MM.1S (cell line): Measurements from ENCODE around the gene ZNF585A.

ENCODE experiments used
- DNase-seq: peaks from one replicate; pipeline ENCODE4 v3.0.0-alpha.2; 2015
- H2AFZ ChIP-seq: fragments of 300-600 bp; sonication (generic); 2 replicates; pipeline ENCODE4 v1.6.0; 2016; ENCODE audit warnings: antibody characterized with exemption, low read length
- H3F3A ChIP-seq: fragments of 300-600 bp; sonication (generic); 2 replicates; pipeline ENCODE4 v1.6.1; 2016; ENCODE audit warnings: mild to moderate bottlenecking, antibody characterized with exemption, low read length, moderate library complexity, mixed read lengths; ENCODE audit not compliant: insufficient read depth
- H3K27ac ChIP-seq: fragments of 300-600 bp; sonication (generic); 2 replicates; pipeline ENCODE4 v1.5.1; 2016; ENCODE audit warnings: mild to moderate bottlenecking, low read length
- H3K27me3 ChIP-seq: fragments of 300-600 bp; sonication (generic); replicated peaks from 2 replicates; pipeline ENCODE4 v1.6.0; 2016; ENCODE audit warnings: low read length; ENCODE audit not compliant: insufficient read depth
- H3K36me3 ChIP-seq: fragments of 300-600 bp; sonication (generic); replicated peaks from 2 replicates; pipeline ENCODE4 v1.6.1; 2016; ENCODE audit warnings: mild to moderate bottlenecking, low read length, mixed read lengths; ENCODE audit not compliant: insufficient read depth
- H3K4me1 ChIP-seq: fragments of 300-600 bp; sonication (generic); 2 replicates; pipeline ENCODE4 v1.6.1; 2016; ENCODE audit warnings: low read length, mixed read lengths
- H3K4me2 ChIP-seq: fragments of 300-600 bp; sonication (generic); 2 replicates; pipeline ENCODE4 v1.6.0; 2016; ENCODE audit warnings: low read depth, low read length
- H3K4me3 ChIP-seq: fragments of 300-600 bp; sonication (generic); 2 replicates; pipeline ENCODE4 v1.5.1; 2016; ENCODE audit warnings: low read length, mixed read lengths
- H3K79me2 ChIP-seq: fragments of 300-600 bp; sonication (generic); 2 replicates; pipeline ENCODE4 v1.6.1; 2016; ENCODE audit warnings: mixed run types, low read length, mixed read lengths
- H3K9ac ChIP-seq: fragments of 300-600 bp; sonication (generic); 2 replicates; pipeline ENCODE4 v1.6.1; 2016; ENCODE audit warnings: low read length, mixed read lengths
- H3K9me2 ChIP-seq: fragments of 300-600 bp; sonication (generic); replicated peaks from 2 replicates; pipeline ENCODE4 v1.6.1; 2016; ENCODE audit warnings: mild to moderate bottlenecking, low read length, mixed read lengths; ENCODE audit not compliant: insufficient read depth
- H3K9me3 ChIP-seq: fragments of 300-600 bp; sonication (generic); replicated peaks from 2 replicates; pipeline ENCODE4 v1.6.1; 2016; ENCODE audit warnings: mild to moderate bottlenecking, low read length, mixed read lengths; ENCODE audit not compliant: insufficient read depth
- H4K20me1 ChIP-seq: fragments of 300-600 bp; sonication (generic); 2 replicates; pipeline ENCODE4 v1.6.1; 2016; ENCODE audit warnings: mild to moderate bottlenecking, low read length, moderate library complexity, mixed read lengths; ENCODE audit not compliant: insufficient read depth
- EZH2 ChIP-seq: fragments of 300-600 bp; sonication (generic); optimal IDR thresholded peaks from 2 replicates; pipeline ENCODE3; 2017; ENCODE audit warnings: low read depth, mild to moderate bottlenecking, antibody characterized with exemption, low read length, mixed read lengths
- EZH2phosphoT487 ChIP-seq: fragments of 300-600 bp; sonication (generic); IDR thresholded peaks from 2 replicates; pipeline ENCODE4 v1.6.1; 2018; ENCODE audit warnings: antibody characterized with exemption, low read length
- TF ChIP-seq, protein P1 (sequence below): fragments of 300-600 bp; sonication (generic); IDR thresholded peaks from 2 replicates; pipeline ENCODE4 v1.5.1; 2016; ENCODE audit warnings: antibody characterized with exemption, low read length, mixed read lengths

The ZNF585A gene

DNA sequence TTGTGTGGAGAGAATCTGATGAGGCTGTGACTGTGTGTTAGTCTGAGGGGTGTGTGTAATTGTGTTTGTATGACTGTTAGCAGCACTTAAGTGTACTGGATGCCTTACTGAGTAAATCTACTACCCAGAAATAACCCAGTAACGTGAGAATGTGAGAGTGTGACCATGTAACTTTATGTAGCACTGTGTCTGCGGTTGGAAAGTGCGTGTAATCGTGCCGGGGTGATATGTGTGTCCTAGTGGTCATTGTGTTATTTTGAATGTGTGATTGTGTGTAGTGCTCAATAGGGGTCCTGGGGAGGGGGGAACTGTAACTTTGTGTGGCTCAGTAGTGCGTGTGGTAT, 46.1 kb upstream of the ZNF585A start:
- Histone ChIP-seq H3K27ac (no peak overlapping the region), H3K36me3 (0 out of 2 replicates have a peak, but pooled peaks cover 3% of the 10 kb centered on the region), H3K79me2 (0 out of 2 replicates have a peak, but pooled peaks cover 5% of the 10 kb centered on the region), H3K9me3 (no peaks in the 10 kb centered on the region), H3K4me3 (peak overlapping the region; percentile 86), H4K20me1 (no peaks in the 10 kb centered on the region), H3K9me2 (no peaks in the 10 kb centered on the region), H3F3A (no peaks in the 10 kb centered on the region), H2AFZ (peak overlapping the region; percentile 86), H3K9ac (peak overlapping the region; percentile 70; the same call in 1 of the 2 replicates), H3K4me1 (no peaks in the 10 kb centered on the region), H3K27me3 (no peaks in the 10 kb centered on the region), H3K4me2 (peak overlapping the region; percentile 55)
- no peak for DNase-seq
- TF ChIP-seq EZH2 = no peak
- TF ChIP-seq, protein P1, sequence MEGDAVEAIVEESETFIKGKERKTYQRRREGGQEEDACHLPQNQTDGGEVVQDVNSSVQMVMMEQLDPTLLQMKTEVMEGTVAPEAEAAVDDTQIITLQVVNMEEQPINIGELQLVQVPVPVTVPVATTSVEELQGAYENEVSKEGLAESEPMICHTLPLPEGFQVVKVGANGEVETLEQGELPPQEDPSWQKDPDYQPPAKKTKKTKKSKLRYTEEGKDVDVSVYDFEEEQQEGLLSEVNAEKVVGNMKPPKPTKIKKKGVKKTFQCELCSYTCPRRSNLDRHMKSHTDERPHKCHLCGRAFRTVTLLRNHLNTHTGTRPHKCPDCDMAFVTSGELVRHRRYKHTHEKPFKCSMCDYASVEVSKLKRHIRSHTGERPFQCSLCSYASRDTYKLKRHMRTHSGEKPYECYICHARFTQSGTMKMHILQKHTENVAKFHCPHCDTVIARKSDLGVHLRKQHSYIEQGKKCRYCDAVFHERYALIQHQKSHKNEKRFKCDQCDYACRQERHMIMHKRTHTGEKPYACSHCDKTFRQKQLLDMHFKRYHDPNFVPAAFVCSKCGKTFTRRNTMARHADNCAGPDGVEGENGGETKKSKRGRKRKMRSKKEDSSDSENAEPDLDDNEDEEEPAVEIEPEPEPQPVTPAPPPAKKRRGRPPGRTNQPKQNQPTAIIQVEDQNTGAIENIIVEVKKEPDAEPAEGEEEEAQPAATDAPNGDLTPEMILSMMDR = no peak
- TF ChIP-seq EZH2phosphoT487 = no peak

DNA sequence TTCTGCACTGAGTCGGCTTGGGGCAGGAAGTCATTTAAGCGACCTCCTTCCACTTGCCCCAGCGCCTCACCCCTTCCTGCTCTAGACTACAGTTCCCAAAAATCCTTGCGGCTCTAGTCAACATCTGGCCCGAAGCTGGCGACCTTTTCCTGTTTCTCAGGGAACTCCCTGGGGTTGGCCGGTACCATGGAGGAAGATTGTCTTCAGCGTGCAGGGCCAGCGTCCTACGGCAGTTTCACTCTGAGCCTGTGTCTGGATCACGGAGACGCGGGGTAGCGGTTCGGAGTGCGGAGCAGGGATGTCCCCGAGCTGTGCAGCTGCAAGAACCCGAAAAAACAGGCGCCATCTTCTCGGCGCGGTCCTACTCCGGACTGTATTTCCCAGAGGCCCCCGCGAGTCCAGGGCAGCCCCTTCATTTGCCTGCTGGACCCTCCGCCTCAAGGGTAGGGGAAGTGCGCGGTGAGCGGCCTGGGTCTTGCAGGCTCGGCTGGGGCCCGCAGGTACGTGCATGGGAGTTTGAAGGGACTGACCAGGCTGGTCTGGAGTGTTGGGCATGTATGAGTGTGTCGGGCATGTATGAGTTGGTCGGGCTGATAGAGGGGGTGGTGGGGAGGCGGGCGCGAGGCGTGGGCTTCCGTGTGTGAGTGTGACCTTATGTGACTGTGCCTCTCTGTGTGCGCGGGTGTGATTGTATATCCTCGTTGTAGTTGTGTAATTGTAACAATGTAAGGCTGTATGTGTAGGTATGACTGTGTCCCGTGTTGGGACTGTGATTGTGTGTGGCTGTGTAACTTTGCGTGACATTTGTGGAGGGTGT, 45.5 kb upstream of the ZNF585A start, which contains the start of gene ZNF383:
TSS of gene ZNF383 (plus strand) at position 440 of the 817 bp plus-strand sequence. CDS start 12,240 bp downstream, outside the sequence.
- Histone ChIP-seq H3K4me2 (peak within 1 kb of the TSS; percentile 55), H3F3A (no peaks in the 10 kb centered on the region), H3K79me2 (0 out of 2 replicates have a peak, but pooled peaks cover 5% of the 10 kb centered on the region), H2AFZ (peak within 1 kb of the TSS; percentile 86), H3K9ac (peak within 1 kb of the TSS; percentile 70), H3K27ac (peak within 1 kb of the TSS; percentile 60; the same call in 1 of the 2 replicates), H3K36me3 (0 out of 2 replicates have a peak, but pooled peaks cover 3% of the 10 kb centered on the region), H3K4me3 (peak within 1 kb of the TSS; percentile 86), H3K4me1 (no peaks in the 10 kb centered on the region), H4K20me1 (no peaks in the 10 kb centered on the region), H3K27me3 (no peaks in the 10 kb centered on the region), H3K9me2 (no peaks in the 10 kb centered on the region), H3K9me3 (no peaks in the 10 kb centered on the region)
- peak; percentile 75 for DNase-seq
- no peak for TF ChIP-seq EZH2
- no peak for TF ChIP-seq EZH2phosphoT487
- TF ChIP-seq, protein P1 = no peak

DNA sequence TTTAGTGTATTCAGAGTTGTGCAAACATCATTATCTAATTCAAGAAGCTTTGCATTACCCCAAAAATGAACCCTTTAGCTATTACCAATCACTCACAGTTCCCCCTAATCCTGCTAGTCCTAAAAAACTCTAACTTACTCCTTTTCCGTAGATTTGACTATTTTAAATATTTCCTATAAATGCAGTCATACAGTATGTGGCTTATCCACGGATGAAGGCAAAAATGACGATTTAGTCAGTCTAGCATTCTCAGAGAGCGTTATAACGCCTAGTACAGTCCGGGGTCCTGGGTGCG, 44.9 kb upstream of the ZNF585A start:
- TF ChIP-seq, protein P1 = no peak
- TF ChIP-seq EZH2phosphoT487 (no peak), EZH2 (no peak)
- no peak overlapping the region; the same call in 1 of the 2 replicates for H3K27ac ChIP-seq
- no peaks in the 10 kb centered on the region for H3F3A ChIP-seq
- H3K79me2 ChIP-seq = 0 out of 2 replicates have a peak, but pooled peaks cover 5% of the 10 kb centered on the region
- no peaks in the 10 kb centered on the region for H4K20me1 ChIP-seq
- peak overlapping the region; percentile 86 for H2AFZ ChIP-seq
- DNase-seq = no peak
- no peaks in the 10 kb centered on the region for H3K4me1 ChIP-seq
- 0 out of 2 replicates have a peak, but pooled peaks cover 3% of the 10 kb centered on the region for H3K36me3 ChIP-seq
- H3K9ac ChIP-seq = no peak overlapping the region; the same call in 1 of the 2 replicates
- H3K9me2 ChIP-seq = no peaks in the 10 kb centered on the region
- peak overlapping the region; percentile 86 for H3K4me3 ChIP-seq
- peak overlapping the region; percentile 55 for H3K4me2 ChIP-seq
- no peaks in the 10 kb centered on the region for H3K9me3 ChIP-seq
- H3K27me3 ChIP-seq = no peaks in the 10 kb centered on the region
